Trophoblast cell (in vitro differentiated cells and primary cell): Measurements from ENCODE around the gene BTG1.

Source experiments
- DNase-seq, 2 donors: peaks; one replicate each; pipeline ENCODE4 v3.0.0-alpha.2; 2016
- H2AFZ ChIP-seq: 2 replicates; pipeline ENCODE4 v1.6.1; 2013; ENCODE audit warnings: low read length, moderate library complexity, mild to moderate bottlenecking; ENCODE audit not compliant: insufficient read depth, poor library complexity
- H2AK5ac ChIP-seq: 2 replicates; pipeline ENCODE4 v1.6.1; 2013; ENCODE audit warnings: mild to moderate bottlenecking, low read length
- H2BK120ac ChIP-seq: 2 replicates; pipeline ENCODE4 v1.6.1; 2013; ENCODE audit warnings: low read length, mild to moderate bottlenecking, moderate library complexity; ENCODE audit not compliant: insufficient read depth, poor library complexity
- H2BK12ac ChIP-seq: 2 replicates; pipeline ENCODE4 v1.6.1; 2013; ENCODE audit warnings: mild to moderate bottlenecking, low read length, moderate library complexity
- H2BK5ac ChIP-seq: 2 replicates; pipeline ENCODE4 v1.6.1; 2013; ENCODE audit warnings: low read length, low read depth, moderate library complexity, mild to moderate bottlenecking; ENCODE audit not compliant: poor library complexity
- H3K14ac ChIP-seq: 2 replicates; pipeline ENCODE4 v1.6.1; 2013; ENCODE audit warnings: mild to moderate bottlenecking, low read length
- H3K18ac ChIP-seq: 2 replicates; pipeline ENCODE4 v1.6.1; 2013; ENCODE audit warnings: mild to moderate bottlenecking, low read length
- H3K23ac ChIP-seq: 2 replicates; pipeline ENCODE4 v1.6.1; 2013; ENCODE audit warnings: low read length
- H3K27ac ChIP-seq: 2 replicates; pipeline ENCODE4 v1.5.1; 2013; ENCODE audit warnings: low read depth, mild to moderate bottlenecking, inconsistent platforms, low read length, moderate library complexity
- H3K27me3 ChIP-seq: 2 replicates; pipeline ENCODE4 v1.6.1; 2013; ENCODE audit warnings: inconsistent platforms, mild to moderate bottlenecking, low read length, moderate library complexity; ENCODE audit not compliant: insufficient read depth
- H3K36me3 ChIP-seq, 2 experiments: 1 replicate in 1 of 2; 2 replicates in 1 of 2; pipeline ENCODE4 v1.6.1; 2013; ENCODE audit warnings: low read length in 2 of 2, mild to moderate bottlenecking in 2 of 2, moderate library complexity in 1 of 2; ENCODE audit not compliant: insufficient read depth in 2 of 2, control insufficient read depth in 1 of 2
- H3K4ac ChIP-seq: 2 replicates; pipeline ENCODE4 v1.6.1; 2013; ENCODE audit warnings: low read depth, mild to moderate bottlenecking, low read length, moderate library complexity
- H3K4me1 ChIP-seq, 2 experiments: 1 replicate in 1 of 2; 2 replicates in 1 of 2; pipeline ENCODE4 v1.6.1; 2013; ENCODE audit warnings: low read length in 2 of 2, mild to moderate bottlenecking in 2 of 2, moderate library complexity in 1 of 2; ENCODE audit not compliant: insufficient read depth in 2 of 2, control insufficient read depth in 1 of 2
- H3K4me2 ChIP-seq: 2 replicates; pipeline ENCODE4 v1.6.1; 2013; ENCODE audit warnings: inconsistent platforms, mild to moderate bottlenecking, low read length, moderate library complexity
- H3K4me3 ChIP-seq: 2 replicates; pipeline ENCODE4 v1.5.1; 2013; ENCODE audit warnings: mild to moderate bottlenecking, low read depth, low read length, inconsistent platforms
- H3K79me1 ChIP-seq: one replicate; pipeline ENCODE4 v1.6.1; 2013; ENCODE audit warnings: low read length
- H3K79me2 ChIP-seq: 2 replicates; pipeline ENCODE4 v1.6.1; 2013; ENCODE audit warnings: low read length, mild to moderate bottlenecking; ENCODE audit not compliant: control insufficient read depth, insufficient read depth, poor library complexity
- H3K9ac ChIP-seq: 2 replicates; pipeline ENCODE4 v1.6.1; 2013; ENCODE audit warnings: mild to moderate bottlenecking, low read length
- H3K9me3 ChIP-seq: 2 replicates; pipeline ENCODE4 v1.6.1; 2013; ENCODE audit warnings: low read depth, mild to moderate bottlenecking, control low read depth, inconsistent platforms, low read length; ENCODE audit not compliant: insufficient read depth
- H4K12ac ChIP-seq: 2 replicates; pipeline ENCODE4 v1.6.1; 2013; ENCODE audit warnings: low read depth, mild to moderate bottlenecking, low read length, moderate library complexity
- H4K8ac ChIP-seq: 2 replicates; pipeline ENCODE4 v1.6.1; 2013; ENCODE audit warnings: low read depth, mild to moderate bottlenecking, low read length, moderate library complexity
- H4K91ac ChIP-seq: one replicate; pipeline ENCODE4 v1.6.1; 2013; ENCODE audit warnings: low read depth, mild to moderate bottlenecking, low read length, moderate library complexity
- WGBS: extraction: QIAGEN DNeasy Blood & Tissue Kit; methylation state at CpG from one replicate; pipeline ENCODE4 v1.1.7; 2013; ENCODE audit warnings: missing lambda C conversion rate; ENCODE audit not compliant: insufficient read length, insufficient coverage; ENCODE audit errors: extremely low coverage; 5-methylcytosine and 5-hydroxymethylcytosine counted together

Gene BTG1

DNA sequence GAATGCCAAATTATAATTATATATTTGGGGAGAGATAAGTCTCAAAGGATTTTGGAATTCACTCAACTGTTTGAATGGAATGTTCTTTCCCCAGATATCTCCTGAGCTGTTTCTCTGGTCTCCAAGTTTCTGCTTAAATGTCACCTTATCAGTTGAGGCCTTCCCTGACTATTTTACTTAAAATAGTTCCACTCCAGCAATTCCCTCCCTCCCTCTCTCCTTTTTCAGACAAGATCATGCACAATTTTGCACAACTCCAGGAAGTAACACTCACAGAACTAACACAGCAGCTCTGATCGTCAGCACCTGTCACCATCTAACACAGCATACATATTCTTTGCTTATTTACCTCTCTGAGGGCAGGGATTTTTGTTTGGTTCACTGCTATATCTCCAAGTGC, 12.5 kb downstream of the BTG1 start:
- Histone ChIP-seq H3K14ac (no peak overlapping the region), H4K91ac (no peak overlapping the region), H3K4me2 (no peak overlapping the region), H3K36me3 (no peaks in the 10 kb centered on the region), H3K23ac (no peak overlapping the region), H2BK120ac (no peak overlapping the region), H3K9ac (no peak overlapping the region), H4K8ac (no peak overlapping the region), H3K27me3 (no peaks in the 10 kb centered on the region), H2AK5ac (no peak overlapping the region), H3K4me1 (peaks cover 0 to 1% of the 10 kb centered on the region in 2 experiments), H3K4ac (no peak overlapping the region), H3K4me3 (no peak overlapping the region), H2BK12ac (no peak overlapping the region), H2AFZ (no peak overlapping the region), H3K9me3 (no peaks in the 10 kb centered on the region), H4K12ac (no peak overlapping the region), H3K79me2 (no peaks in the 10 kb centered on the region), H3K27ac (no peak overlapping the region), H2BK5ac (no peak overlapping the region), H3K18ac (no peak overlapping the region), H3K79me1 (no peaks in the 10 kb centered on the region)
- no CpG with 5 or more reads among the region's 1 CpG for WGBS
- DNase-seq = no peak

DNA sequence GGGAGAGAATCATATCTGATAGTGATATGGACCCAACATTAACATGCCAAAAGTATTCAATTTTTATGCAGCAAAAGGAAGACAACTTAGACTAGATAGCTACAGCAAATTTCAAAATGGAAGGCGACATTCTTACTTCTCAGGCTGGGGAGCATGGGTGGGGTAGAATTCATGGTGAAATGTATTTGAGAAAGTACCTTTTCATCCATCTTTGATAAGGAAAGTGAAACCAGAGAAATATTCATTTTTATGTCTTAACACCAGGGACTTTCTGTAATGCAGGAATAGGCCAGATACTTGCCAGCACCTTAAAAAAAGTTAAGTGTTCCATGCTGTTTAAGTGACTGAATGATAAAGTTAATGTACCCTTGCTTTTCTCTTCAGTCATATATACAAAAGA, 13.4 kb downstream of the BTG1 start:
- no peaks in the 10 kb centered on the region for H3K79me1 ChIP-seq
- H4K8ac ChIP-seq = no peak overlapping the region
- DNase-seq = no peak
- no peak overlapping the region for H3K9ac ChIP-seq
- H4K12ac ChIP-seq = no peak overlapping the region
- H2AK5ac ChIP-seq = no peak overlapping the region
- H2BK12ac ChIP-seq = no peak overlapping the region
- H2BK120ac ChIP-seq = no peak overlapping the region
- no CpG with 5 or more reads among the region's 1 CpG for WGBS
- H3K23ac ChIP-seq = no peak overlapping the region
- no peak overlapping the region for H3K4me3 ChIP-seq
- no peak overlapping the region for H3K27ac ChIP-seq
- H3K14ac ChIP-seq = no peak overlapping the region
- no peaks in the 10 kb centered on the region for H3K36me3 ChIP-seq
- no peak overlapping the region for H3K4me2 ChIP-seq
- H3K79me2 ChIP-seq = no peaks in the 10 kb centered on the region
- H3K18ac ChIP-seq = no peak overlapping the region
- H3K4me1 ChIP-seq = peaks cover 0 to 1% of the 10 kb centered on the region in 2 experiments
- H2BK5ac ChIP-seq = no peak overlapping the region
- no peaks in the 10 kb centered on the region for H3K9me3 ChIP-seq
- H4K91ac ChIP-seq = no peak overlapping the region
- no peak overlapping the region for H2AFZ ChIP-seq
- no peak overlapping the region for H3K4ac ChIP-seq
- H3K27me3 ChIP-seq = no peaks in the 10 kb centered on the region

DNA sequence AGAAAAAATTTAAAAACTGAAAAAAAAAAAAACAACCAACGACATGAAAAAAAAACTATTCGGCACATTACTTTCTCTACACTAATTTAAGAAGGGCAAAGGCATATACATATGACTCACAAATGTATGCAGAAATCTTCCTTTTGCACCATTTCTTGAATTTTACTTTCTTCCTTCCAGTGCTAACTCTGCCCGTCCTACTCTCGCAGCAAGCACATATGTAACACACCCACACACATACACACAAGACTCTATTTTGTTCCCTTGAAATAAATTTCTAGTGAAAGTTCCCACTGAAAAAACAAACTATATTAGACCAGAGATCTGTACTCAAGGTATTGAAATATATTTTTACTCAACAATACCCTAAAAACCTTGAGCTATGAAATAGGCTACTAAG, 14.6 kb downstream of the BTG1 start:
- no peak overlapping the region for H2AK5ac ChIP-seq
- H3K27me3 ChIP-seq = no peaks in the 10 kb centered on the region
- no peak overlapping the region for H2BK120ac ChIP-seq
- H4K8ac ChIP-seq = no peak overlapping the region
- H2AFZ ChIP-seq = no peak overlapping the region
- H3K4me3 ChIP-seq = no peak overlapping the region
- H3K18ac ChIP-seq = no peak overlapping the region
- H3K27ac ChIP-seq = no peak overlapping the region
- WGBS = no CpG with 5 or more reads among the region's 4 CpGs
- no peak overlapping the region for H3K23ac ChIP-seq
- no peak overlapping the region for H3K4ac ChIP-seq
- DNase-seq = no peak
- H2BK5ac ChIP-seq = no peak overlapping the region
- H3K79me1 ChIP-seq = no peaks in the 10 kb centered on the region
- H3K9ac ChIP-seq = no peak overlapping the region
- no peaks in the 10 kb centered on the region for H3K9me3 ChIP-seq
- no peak overlapping the region for H3K4me2 ChIP-seq
- no peaks in the 10 kb centered on the region for H3K36me3 ChIP-seq
- no peaks in the 10 kb centered on the region for H3K79me2 ChIP-seq
- H4K12ac ChIP-seq = no peak overlapping the region
- no peak overlapping the region for H2BK12ac ChIP-seq
- peaks cover 0 to 1% of the 10 kb centered on the region in 2 experiments for H3K4me1 ChIP-seq
- H3K14ac ChIP-seq = no peak overlapping the region
- no peak overlapping the region for H4K91ac ChIP-seq

DNA sequence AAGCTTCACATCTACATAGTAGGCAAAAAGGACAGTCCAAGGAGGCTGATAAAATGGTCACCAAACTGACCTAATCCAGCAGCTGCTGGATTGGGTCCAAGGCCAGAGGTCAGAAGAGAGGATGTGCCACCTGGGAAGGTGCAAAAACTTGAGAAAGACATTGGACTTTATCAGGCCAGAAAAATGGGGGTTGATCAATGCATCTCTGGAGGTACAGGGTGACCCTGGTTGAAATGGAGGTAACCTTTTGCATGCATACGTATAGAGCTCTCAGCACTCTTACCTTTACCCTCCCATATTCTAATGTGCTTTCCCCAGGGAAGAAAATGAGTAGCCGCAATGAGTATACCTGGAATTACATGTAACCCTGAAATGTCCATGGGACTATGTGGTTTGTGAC, 16.0 kb downstream of the BTG1 start:
- no peak for DNase-seq
- Histone ChIP-seq H3K14ac (no peak overlapping the region), H2AK5ac (no peak overlapping the region), H3K27ac (no peak overlapping the region), H3K18ac (no peak overlapping the region), H3K4me1 (peaks cover 0 to 1% of the 10 kb centered on the region in 2 experiments), H2BK120ac (no peak overlapping the region), H4K8ac (no peak overlapping the region), H2BK12ac (no peak overlapping the region), H3K4ac (no peak overlapping the region), H2BK5ac (no peak overlapping the region), H3K36me3 (no peaks in the 10 kb centered on the region), H3K4me2 (no peak overlapping the region), H3K79me1 (no peaks in the 10 kb centered on the region), H4K12ac (no peak overlapping the region), H3K9ac (no peak overlapping the region), H3K79me2 (no peaks in the 10 kb centered on the region), H3K4me3 (no peak overlapping the region), H4K91ac (no peak overlapping the region), H3K9me3 (no peaks in the 10 kb centered on the region), H3K23ac (no peak overlapping the region), H2AFZ (no peak overlapping the region), H3K27me3 (no peaks in the 10 kb centered on the region)
- WGBS = no CpG with 5 or more reads among the region's 2 CpGs
